ENCODE measurements around the gene SUN2.

SUN2 gene

GRCh38 chr22:38715176-38715764 is 40.5 kb downstream of the SUN2 start:
- no peak for DNase-seq

- DNase-seq = no peak
These were observed 41.9 kb downstream of the SUN2 start for GRCh38 chr22:38713921-38714320.

GRCh38 chr22:38712486-38713207 is 43.2 kb downstream of the SUN2 start:
- DNase-seq = no peak

- DNase-seq = no peak
These were observed 44.9 kb downstream of the SUN2 start for GRCh38 chr22:38710866-38711265.

DNA sequence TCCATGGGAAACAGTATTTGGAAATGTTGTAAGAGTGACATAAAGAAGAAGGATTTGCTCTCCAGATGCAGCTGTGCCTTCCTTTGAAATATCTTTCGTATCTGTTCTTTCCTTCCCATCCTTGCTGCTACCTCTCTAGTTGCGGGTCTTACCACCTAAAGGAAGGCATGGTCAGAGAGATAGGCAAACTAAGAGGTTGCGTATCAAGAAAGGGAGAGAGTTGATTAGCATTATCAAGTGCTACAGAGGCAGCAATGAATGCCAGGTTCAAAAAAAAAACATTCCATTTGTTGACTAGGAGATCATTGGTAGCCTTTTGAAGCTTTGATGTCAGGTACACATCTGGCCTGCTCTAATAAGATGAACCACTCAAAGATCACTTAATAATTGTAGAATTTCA is 45.4 kb downstream of the SUN2 start:
- no peak for DNase-seq

GRCh38 chr22:38709306-38709705 is 46.5 kb downstream of the SUN2 start:
- DNase-seq = no peak

GRCh38 chr22:38707984-38708383 is 47.8 kb downstream of the SUN2 start:
- no peak for DNase-seq

- no peak for DNase-seq
These were observed 48.5 kb downstream of the SUN2 start for GRCh38 chr22:38707346-38707745.

- no peak for DNase-seq
These were observed 49.0 kb downstream of the SUN2 start for GRCh38 chr22:38706901-38707195.

DNA sequence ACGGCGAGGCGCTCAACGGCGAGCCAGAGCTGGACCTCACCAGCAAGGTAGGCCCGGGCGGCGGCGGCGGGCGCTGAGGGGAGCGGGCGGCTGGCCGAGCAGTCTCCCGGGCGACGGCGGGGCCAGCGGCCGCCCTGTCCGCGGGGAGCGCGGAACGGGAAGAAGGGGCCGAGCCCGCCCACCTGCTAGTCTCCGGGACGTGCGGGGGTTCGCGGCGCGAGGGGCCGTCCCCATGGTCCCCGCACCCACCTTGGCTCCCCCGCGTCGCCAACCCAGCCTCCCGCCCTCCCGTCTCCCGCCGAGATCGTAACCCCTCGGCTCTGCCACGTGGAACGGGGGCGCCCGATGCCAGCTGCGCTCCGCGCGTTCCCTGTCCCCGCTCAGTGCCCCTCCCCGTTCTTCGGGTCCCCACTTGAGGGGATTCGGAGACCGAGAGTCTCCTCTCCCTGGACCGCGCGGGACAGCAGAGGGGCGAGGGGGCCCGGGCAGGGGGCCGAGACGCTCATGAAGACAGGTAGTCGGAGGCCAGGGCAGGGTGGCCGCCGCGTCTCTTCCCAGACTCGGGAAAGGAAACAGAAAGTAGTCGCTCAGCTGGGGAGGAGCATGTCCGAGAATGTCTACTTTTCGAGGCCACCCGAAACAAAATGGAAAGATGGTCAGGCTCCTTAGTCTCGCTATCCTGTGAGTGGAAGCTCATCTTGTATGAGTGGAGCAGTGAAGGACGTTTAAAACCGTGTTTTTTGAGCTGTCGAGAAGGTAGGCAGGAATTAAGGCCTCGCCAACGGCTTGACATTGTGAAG is 49.5 kb downstream of the SUN2 start:
- DNase-seq = peak; percentile 25 to 48

DNA sequence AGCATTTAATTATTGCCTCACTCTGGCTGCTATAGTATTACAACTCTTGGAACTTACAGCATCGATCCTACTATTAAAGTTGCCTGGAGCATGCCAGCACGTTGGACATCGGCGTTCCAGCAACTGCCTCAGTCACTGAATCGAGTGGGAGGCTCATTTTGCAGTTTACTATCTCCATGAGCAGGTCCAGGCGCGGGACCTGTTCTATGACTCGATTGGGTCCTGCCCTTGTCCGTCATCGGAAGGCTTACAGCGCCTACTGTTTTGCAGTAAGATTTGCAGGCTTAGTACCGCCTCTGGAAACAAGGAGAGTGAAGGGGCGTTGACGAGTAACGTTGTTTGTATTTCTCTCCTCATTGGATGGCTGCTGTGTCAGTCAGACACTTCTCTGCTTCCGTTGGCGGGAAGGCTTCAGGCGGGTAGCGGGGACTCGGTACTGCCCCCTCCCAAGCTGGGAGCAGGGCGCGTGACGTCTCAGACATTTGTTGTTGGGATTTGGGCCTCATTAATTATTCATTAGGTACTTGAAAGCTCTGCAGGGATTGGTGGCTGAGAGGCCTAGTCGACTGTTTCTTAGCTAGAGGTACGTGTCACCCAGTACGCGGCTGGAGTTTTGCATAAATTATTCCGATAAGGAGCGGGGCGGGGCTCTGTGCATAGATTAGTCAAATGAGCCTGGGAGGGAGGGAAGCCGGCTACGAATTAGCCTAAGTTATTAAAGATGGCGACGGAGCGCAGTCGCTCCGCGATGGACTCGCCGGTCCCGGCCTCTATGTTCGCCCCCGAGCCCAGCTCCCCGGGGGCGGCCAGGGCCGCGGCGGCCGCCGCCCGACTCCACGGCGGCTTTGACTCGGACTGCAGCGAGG is 50.3 kb downstream of the SUN2 start, which contains the start of gene GTPBP1:
GTPBP1 (plus strand) TSS at position 710 of the 866 bp plus-strand sequence; CDS start at position 722, 12 bp downstream.
- peak; percentile 100 for DNase-seq

GRCh38 chr22:38704654-38705234 is 51.1 kb downstream of the SUN2 start:
- no peak for DNase-seq

- DNase-seq = peak; percentile 98 to 99
These were observed 54.8 kb downstream of the SUN2 start, which contains the start of gene JOSD1 for GRCh38 chr22:38700789-38701628. JOSD1 (minus strand) TSS chr22:38700943; CDS start chr22:38699987, 956 bp downstream.

GRCh38 chr22:38700270-38700788 is 55.5 kb downstream of the SUN2 start:
- no peak for DNase-seq

DNA sequence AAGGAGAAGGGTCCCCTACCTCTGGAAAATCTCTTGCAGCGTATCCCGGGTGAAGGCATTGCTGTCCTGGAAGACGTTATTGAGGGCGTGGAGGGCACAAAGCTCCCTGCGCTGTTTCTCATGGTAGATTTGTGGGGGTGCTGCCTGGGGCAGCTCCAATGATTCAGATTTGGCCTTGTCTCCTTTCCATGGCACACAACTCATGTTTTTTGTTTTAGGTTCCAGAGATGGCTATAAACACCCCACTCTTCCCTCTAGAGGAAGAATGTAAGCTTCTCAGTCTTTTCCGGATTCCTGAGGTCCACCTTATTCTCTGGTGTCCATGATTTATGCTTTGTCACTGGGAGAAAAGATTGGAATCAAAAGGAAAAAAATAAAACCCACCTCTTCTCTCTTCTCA is 56.0 kb downstream of the SUN2 start:
- DNase-seq = no peak

GRCh38 chr22:38699143-38699542 is 56.7 kb downstream of the SUN2 start:
- DNase-seq = no peak

GRCh38 chr22:38698407-38699094 is 57.2 kb downstream of the SUN2 start:
- no peak for DNase-seq

GRCh38 chr22:38697425-38698089 is 58.2 kb downstream of the SUN2 start:
- no peak for DNase-seq

- DNase-seq = peak; percentile 17 to 28
These were observed 59.0 kb downstream of the SUN2 start for GRCh38 chr22:38696606-38697424.
